HG02798 (cell line): ENCODE measurements around the gene LRRTM3.

Experiments used
- ATAC-seq: cut with Tn5 transposase; IDR thresholded peaks from one replicate; pipeline ENCODE4 v1.9.1; 2021; ENCODE audit warnings: mild to moderate bottlenecking; ENCODE audit not compliant: unreplicated experiment, poor library complexity

Gene LRRTM3

DNA sequence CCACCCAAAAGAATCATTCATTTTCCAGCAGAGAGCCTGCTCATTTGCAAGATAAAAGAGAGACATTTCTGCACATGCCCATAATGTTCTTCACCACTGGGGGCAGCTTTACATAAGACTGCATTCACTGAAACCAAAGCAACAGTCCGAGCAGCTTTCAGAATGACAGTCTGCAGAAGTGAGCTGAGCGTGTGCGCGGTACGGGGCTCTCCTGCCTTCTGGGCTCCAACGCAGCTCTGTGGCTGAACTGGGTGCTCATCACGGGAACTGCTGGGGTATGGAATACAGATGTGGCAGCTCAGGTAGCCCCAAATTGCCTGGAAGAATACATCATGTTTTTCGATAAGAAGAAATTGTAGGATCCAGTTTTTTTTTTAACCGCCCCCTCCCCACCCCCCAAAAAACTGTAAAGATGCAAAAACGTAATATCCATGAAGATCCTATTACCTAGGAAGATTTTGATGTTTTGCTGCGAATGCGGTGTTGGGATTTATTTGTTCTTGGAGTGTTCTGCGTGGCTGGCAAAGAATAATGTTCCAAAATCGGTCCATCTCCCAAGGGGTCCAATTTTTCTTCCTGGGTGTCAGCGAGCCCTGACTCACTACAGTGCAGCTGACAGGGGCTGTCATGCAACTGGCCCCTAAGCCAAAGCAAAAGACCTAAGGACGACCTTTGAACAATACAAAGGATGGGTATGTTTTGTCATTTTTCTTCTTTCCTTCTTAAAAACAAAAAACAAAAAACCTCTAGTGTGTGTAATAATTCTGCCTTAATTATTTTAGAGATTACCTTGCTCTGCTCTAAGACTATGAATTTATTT, at the start of gene LRRTM3:
Gene LRRTM3 (plus strand): TSS at position 141 of the 820 bp plus-strand sequence.
- peak; percentile 100 for ATAC-seq

DNA sequence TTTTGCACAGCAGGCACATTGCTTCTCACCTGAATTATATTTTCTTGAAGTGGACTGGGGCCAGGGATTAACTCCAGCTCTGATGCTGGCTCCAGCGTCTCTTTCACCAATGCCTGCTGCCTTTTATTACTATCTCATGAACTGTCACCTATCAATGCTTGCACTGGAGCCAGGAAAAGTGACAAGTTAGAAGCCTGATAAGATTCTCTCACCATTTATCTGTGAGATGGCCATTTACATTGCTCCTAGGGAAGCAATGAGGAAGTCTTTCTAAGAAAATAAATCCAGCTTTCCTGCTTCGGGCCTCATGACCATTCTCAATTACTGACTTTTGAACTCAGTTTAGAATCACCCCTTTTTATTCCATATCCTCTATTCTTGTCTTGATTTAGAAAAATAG, 48.5 kb upstream of the LRRTM3 start:
- ATAC-seq, result no peak

GRCh38 chr10:66880292-66880691, 45.5 kb upstream of the LRRTM3 start:
- no peak for ATAC-seq

DNA sequence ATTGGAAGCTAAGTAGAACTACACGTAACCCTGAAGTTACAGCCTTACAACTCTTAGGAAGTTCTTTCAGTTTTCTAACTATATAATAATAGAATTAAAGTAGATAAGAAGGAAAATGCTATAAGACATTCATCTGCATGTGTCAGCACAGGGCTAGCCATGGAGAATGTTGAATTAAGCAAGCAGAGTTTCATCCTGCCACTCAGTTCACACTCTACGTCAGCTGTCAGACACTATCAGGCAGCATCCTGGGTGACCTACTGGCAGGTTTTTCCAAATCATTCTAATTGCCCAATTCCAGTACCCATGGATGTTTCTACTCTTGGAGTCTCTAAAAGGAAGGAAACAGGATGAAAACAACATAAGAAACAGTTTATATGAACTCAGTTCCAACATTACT, 45.0 kb upstream of the LRRTM3 start:
- no peak for ATAC-seq

DNA sequence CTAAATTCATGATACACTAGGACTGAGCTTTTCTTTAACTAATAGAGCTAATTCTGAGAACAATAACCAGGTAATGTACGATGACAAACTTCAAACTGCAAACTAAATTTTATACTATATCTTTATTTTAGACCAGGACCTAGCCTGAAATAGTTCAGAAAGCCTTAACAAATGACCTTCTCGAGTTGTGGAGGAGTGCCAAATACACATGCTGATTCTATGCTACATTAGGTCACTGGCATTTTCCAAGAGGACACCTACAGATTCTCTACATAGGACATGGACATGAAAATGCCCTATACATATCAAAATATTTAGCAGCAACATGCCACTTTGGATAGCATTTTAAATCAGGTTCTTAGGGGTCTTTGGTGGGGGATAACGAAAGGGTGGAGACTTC, 44.0 kb upstream of the LRRTM3 start:
- no peak for ATAC-seq

- ATAC-seq, result no peak
Measured at GRCh38 chr10:66882271-66882670, 43.6 kb upstream of the LRRTM3 start.

DNA sequence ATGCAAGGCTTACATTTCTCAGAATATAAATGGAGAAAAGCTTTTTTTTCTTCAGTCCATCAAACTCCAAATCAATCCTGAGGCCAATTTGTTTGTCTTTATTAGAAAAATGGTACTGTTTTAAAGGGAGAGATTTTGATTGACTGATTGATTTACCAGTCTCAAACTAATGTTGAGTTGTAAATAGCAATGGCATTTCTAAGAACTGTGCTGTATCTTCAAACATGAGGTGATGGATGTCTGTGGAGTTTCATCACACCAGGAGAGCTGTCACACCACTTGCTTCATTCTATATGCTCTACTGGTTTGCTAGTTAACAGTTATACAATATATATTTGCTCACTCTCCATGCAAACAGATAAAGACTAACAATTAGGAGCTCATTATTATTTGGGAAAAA, 39.0 kb upstream of the LRRTM3 start:
- ATAC-seq, result no peak

DNA sequence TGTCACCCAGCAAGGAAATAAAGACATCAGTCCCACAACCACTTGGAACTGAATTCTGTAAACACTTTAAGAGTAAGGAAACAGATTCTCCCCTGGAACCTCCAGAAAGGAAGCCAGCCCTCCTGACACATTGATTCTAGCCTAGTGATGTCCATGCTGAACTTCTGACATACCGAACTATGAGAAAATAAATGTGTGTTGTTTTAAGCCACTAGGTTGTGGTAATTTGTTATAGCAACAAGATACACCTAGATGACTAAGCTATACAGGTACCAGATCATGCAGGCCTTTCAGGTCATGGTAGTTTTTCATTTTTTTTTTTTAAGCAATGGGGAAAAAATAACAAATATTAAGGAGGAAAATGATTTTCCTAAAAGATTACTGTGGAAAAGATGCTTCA, 37.6 kb upstream of the LRRTM3 start:
- ATAC-seq, result no peak

GRCh38 chr10:66892871-66893270, 33.0 kb upstream of the LRRTM3 start:
- no peak for ATAC-seq

GRCh38 chr10:66910671-66911070, 15.2 kb upstream of the LRRTM3 start:
- ATAC-seq, result no peak

DNA sequence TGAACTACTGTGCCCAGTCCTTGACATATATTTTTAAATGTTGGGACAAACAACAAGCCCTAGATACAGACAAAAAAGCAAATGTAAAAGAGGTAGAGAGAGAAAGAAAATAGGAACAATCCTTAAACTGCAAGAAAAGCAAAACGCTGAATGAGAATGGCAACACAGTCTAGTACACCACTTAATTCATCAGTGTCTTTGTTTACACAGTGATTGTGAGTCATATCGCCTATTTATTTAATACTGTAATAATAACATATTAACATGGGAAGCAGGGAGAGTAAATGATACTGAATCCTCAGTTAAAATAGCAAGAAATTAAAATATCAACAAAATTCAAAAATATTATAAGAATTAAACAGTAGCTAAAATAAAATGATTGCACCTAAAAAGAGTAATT, 9.8 kb upstream of the LRRTM3 start:
- ATAC-seq, result no peak

GRCh38 chr10:66917104-66917503, 8.7 kb upstream of the LRRTM3 start:
- no peak for ATAC-seq

- no peak for ATAC-seq
Measured at GRCh38 chr10:66919248-66919647, 6.6 kb upstream of the LRRTM3 start.

GRCh38 chr10:66924674-66925345, 1.0 kb upstream of the LRRTM3 start:
- no peak for ATAC-seq

DNA sequence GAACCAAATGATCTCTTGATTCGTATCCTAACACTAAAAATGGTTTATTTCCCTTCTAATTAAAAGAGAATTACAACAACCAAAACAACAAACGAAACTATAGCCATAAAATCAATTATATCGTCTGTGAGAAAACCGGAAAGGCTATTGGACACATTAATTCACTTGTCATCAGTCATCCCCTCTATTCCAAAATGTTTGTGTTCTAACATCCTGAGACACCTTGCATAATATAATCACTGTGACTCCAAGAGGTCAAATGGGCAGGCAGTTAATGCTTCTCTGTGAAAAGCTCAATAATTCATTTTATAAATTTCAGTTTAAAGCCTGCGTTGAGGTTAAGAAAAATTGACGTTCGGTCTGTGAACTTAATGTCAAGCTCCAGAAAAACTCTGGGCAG, 463 bp upstream of the LRRTM3 start:
- ATAC-seq, result no peak

GRCh38 chr10:66926841-66927240, 1.0 kb downstream of the LRRTM3 start:
- no peak for ATAC-seq

GRCh38 chr10:66927251-66927935, 1.6 kb downstream of the LRRTM3 start:
- no peak for ATAC-seq

GRCh38 chr10:66927971-66928770, 2.3 kb downstream of the LRRTM3 start:
- ATAC-seq, result no peak

- ATAC-seq, result no peak
Measured at GRCh38 chr10:66928776-66929175, 2.9 kb downstream of the LRRTM3 start.

- no peak for ATAC-seq
Measured at GRCh38 chr10:66929375-66929774, 3.5 kb downstream of the LRRTM3 start.
